Osteocyte (in vitro differentiated cells): ENCODE results near the gene CDC42EP4. TPM values are rescaled to one million over a fixed set of nuclear protein-coding genes. Genes with fewer than 3 reads are reported as not detected.
A peak's percentile ranks its signal among the peaks of the same experiment; 100 is the strongest.

ENCODE experiments used
- DNase-seq: peaks from one replicate; pipeline ENCODE4 v3.0.0; 2021; ENCODE audit warnings: mixed read lengths; ENCODE audit not compliant: unreplicated experiment; ENCODE audit errors: extremely low spot score
- H3K27ac Mint-ChIP-seq: one replicate; pipeline ENCODE4 v1.8.0; 2021; ENCODE audit warnings: mild to moderate bottlenecking, mixed read lengths; ENCODE audit not compliant: unreplicated experiment
- H3K27me3 Mint-ChIP-seq: one replicate; pipeline ENCODE4 v1.8.0; 2021; ENCODE audit warnings: mixed read lengths; ENCODE audit not compliant: unreplicated experiment
- H3K36me3 Mint-ChIP-seq: one replicate; pipeline ENCODE4 v1.8.0; 2021; ENCODE audit warnings: mixed read lengths; ENCODE audit not compliant: unreplicated experiment
- H3K4me1 Mint-ChIP-seq: one replicate; pipeline ENCODE4 v1.8.0; 2021; ENCODE audit warnings: mixed read lengths; ENCODE audit not compliant: unreplicated experiment
- H3K4me3 Mint-ChIP-seq: one replicate; pipeline ENCODE4 v1.8.0; 2021; ENCODE audit warnings: mild to moderate bottlenecking, moderate library complexity, mixed read lengths; ENCODE audit not compliant: unreplicated experiment
- H3K9me3 Mint-ChIP-seq: one replicate; pipeline ENCODE4 v1.8.0; 2021; ENCODE audit warnings: mixed read lengths; ENCODE audit not compliant: unreplicated experiment
- CTCF ChIP-seq: fragments of 200-600 bp; sonication (generic); IDR thresholded peaks from 2 replicates; pipeline ENCODE4 v1.5.0; 2021; ENCODE audit warnings: antibody characterized with exemption, mild to moderate bottlenecking, moderate library complexity
- total RNA-seq: library from RNA; stranded (reverse); gene quantifications from 2 replicates; pipeline ENCODE4 v1.2.1, GENCODE V29; 2021

CDC42EP4 gene
- total RNA-seq, 1 donor from 2014 or later: 32.0 TPM

GRCh38 chr17:73293480-73293911 is 18.3 kb downstream of the CDC42EP4 start:
- no peaks in the 10 kb centered on the region for H3K36me3 Mint-ChIP-seq
- peaks cover 65% of the 10 kb centered on the region for H3K4me1 Mint-ChIP-seq
- no peak overlapping the region for H3K4me3 Mint-ChIP-seq
- H3K9me3 Mint-ChIP-seq: no peaks in the 10 kb centered on the region
- TF ChIP-seq CTCF: no peak
- DNase-seq: no peak
- no peaks in the 10 kb centered on the region for H3K27me3 Mint-ChIP-seq
- peak overlapping the region; percentile 79 for H3K27ac Mint-ChIP-seq

- H3K4me3 Mint-ChIP-seq: no peak overlapping the region
- H3K27me3 Mint-ChIP-seq: no peaks in the 10 kb centered on the region
- no peaks in the 10 kb centered on the region for H3K36me3 Mint-ChIP-seq
- no peak for DNase-seq
- peak overlapping the region; percentile 79 for H3K27ac Mint-ChIP-seq
- H3K4me1 Mint-ChIP-seq: peaks cover 62% of the 10 kb centered on the region
- no peaks in the 10 kb centered on the region for H3K9me3 Mint-ChIP-seq
- no peak for TF ChIP-seq CTCF
These were observed 18.8 kb downstream of the CDC42EP4 start for GRCh38 chr17:73293031-73293430.

- Mint-ChIP-seq H3K36me3 (peaks cover 2% of the 10 kb centered on the region), H3K4me1 (peaks cover 68% of the 10 kb centered on the region), H3K4me3 (peak overlapping the region; percentile 44), H3K27ac (peak overlapping the region; percentile 93), H3K9me3 (no peaks in the 10 kb centered on the region), H3K27me3 (no peaks in the 10 kb centered on the region)
- DNase-seq: no peak
- TF ChIP-seq CTCF: no peak
These were observed 19.7 kb downstream of the CDC42EP4 start for GRCh38 chr17:73292031-73292531.

- H3K4me3 Mint-ChIP-seq: peak overlapping the region; percentile 44
These were observed 20.5 kb downstream of the CDC42EP4 start for GRCh38 chr17:73291260-73291801.

More at GRCh38 chr17:73291260-73291801, 20.5 kb downstream of the CDC42EP4 start:
- no peaks in the 10 kb centered on the region for H3K27me3 Mint-ChIP-seq
- no peaks in the 10 kb centered on the region for H3K9me3 Mint-ChIP-seq
- peak overlapping the region; percentile 93 for H3K27ac Mint-ChIP-seq
- peaks cover 4% of the 10 kb centered on the region for H3K36me3 Mint-ChIP-seq
- peaks cover 75% of the 10 kb centered on the region for H3K4me1 Mint-ChIP-seq
- no peak for DNase-seq
- no peak for TF ChIP-seq CTCF
